Progenitor cell of endocrine pancreas (in vitro differentiated cells): ENCODE results near the gene RPS3. TPM values are rescaled to one million over a fixed set of nuclear protein-coding genes. Genes with fewer than 3 reads are reported as not detected.

Source experiments
- DNase-seq: peaks from one replicate; pipeline ENCODE4 v3.0.0; 2021; ENCODE audit warnings: low spot score; ENCODE audit not compliant: unreplicated experiment
- H3K27ac Mint-ChIP-seq: 2 replicates; pipeline ENCODE4 v1.8.0; 2021; ENCODE audit warnings: mild to moderate bottlenecking, moderate library complexity, mixed read lengths
- H3K27me3 Mint-ChIP-seq: 2 replicates; pipeline ENCODE4 v1.8.0; 2021; ENCODE audit warnings: mixed read lengths
- H3K36me3 Mint-ChIP-seq: 2 replicates; pipeline ENCODE4 v1.8.0; 2022; ENCODE audit warnings: mixed read lengths; ENCODE audit not compliant: insufficient read depth
- H3K4me1 Mint-ChIP-seq: 2 replicates; pipeline ENCODE4 v1.8.0; 2021; ENCODE audit warnings: low read depth, mixed read lengths
- H3K4me3 Mint-ChIP-seq: 2 replicates; pipeline ENCODE4 v1.8.0; 2021; ENCODE audit warnings: low read depth, mild to moderate bottlenecking, moderate library complexity, mixed read lengths
- H3K9me3 Mint-ChIP-seq: 2 replicates; pipeline ENCODE4 v1.8.0; 2021; ENCODE audit warnings: low read depth, mixed read lengths
- total RNA-seq: library from RNA; stranded (reverse); gene quantifications from 2 replicates; pipeline ENCODE4 v1.2.1, GENCODE V29; 2021
- TF ChIP-seq, protein P1 (sequence below): fragments of 200-600 bp; sonication (generic); IDR thresholded peaks from one replicate; pipeline ENCODE4 v1.5.0; 2021; ENCODE audit warnings: antibody characterized with exemption, mild to moderate bottlenecking; ENCODE audit not compliant: unreplicated experiment

RPS3 gene
- total RNA-seq, 1 donor from 2014 or later = 2,637 TPM

DNA sequence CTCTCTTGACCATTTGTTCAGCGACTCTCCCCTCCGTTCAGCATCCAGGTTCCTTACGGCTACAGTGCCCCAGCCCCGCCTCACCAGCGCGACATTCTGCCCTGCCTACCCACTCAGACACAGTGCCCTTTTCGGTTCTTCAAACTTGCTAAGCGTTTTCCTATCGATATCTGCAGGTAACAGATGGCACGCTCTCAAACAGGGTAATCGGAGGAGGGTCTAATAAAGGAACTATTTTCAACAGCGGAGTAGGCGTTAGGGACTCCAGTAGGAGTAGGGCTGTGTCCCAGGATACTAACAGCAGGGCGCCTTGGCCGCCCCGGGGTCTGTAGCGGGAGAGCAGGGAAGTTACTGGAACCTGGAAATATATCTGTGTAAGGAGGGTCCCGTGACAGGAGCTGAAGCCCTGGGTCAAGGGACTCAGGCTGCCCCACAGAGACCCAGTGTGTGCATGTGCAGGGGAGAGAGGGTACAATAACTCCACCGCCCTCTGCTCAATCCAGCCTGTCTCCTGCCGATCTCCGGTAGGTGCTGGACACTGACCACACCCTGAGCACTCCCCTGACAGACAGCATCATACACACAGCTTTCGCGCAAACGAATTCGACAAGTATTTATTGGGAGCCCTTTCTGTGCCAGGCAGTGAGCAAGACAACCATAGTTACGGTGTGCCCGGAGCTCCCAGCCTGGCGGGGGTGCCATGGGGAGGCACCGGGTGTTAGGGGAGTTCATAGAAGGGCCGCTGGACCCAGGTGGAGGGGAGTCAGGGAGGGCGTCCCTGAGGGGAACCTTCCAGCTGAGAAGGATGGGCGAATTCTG, 31.6 kb downstream of the RPS3 start:
- peak overlapping the region; percentile 87 for H3K27ac Mint-ChIP-seq

DNA sequence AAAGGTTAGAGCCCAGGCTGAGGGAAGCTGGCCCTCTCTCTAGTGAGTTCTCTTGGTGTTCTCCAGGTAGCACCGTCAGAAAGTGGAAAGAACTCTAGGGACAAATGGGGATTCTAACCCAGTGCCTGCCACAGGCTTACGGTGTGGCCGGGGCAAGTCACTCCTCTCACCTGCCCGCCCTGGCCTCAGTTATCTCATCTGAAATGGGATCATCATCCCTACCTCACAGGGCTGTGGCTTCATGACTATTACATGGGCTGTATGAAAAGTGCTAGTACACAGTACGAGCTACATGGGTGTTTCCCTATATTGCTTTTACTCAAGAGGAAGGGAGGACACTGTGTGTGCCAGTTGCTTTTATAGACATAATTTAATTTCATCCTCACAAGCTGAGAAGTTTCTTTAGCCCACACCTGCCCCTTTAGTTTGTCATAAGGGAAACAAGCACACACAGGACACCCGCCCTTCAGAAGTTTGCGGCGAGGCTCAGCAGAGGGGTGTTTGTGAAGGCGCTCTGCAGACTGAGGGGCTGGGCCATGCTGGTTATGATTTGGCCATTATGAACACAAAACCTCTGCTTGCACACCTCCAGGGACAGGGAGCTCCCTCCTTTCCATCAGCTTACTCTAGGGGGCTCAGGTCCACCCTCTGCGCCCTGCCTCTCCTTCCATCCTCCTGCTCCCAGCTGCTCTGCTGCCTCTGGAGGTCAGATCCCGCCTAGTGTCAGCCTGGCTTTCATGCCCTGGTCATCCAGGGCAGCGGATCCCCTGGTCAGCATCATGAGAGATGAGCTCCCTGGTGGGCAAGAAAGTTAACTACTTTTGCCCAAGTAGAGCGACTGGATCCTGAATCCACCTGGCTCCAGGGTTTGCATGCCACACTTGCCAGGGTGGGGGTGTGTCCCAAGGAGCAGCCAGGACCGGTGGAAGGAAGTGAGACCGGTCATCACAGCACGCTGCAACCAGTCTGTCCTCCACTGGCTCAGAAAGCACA, 32.5 kb downstream of the RPS3 start:
- peaks cover 9% of the 10 kb centered on the region for H3K9me3 Mint-ChIP-seq
- peaks cover 4% of the 10 kb centered on the region for H3K36me3 Mint-ChIP-seq
- TF ChIP-seq, protein P1, sequence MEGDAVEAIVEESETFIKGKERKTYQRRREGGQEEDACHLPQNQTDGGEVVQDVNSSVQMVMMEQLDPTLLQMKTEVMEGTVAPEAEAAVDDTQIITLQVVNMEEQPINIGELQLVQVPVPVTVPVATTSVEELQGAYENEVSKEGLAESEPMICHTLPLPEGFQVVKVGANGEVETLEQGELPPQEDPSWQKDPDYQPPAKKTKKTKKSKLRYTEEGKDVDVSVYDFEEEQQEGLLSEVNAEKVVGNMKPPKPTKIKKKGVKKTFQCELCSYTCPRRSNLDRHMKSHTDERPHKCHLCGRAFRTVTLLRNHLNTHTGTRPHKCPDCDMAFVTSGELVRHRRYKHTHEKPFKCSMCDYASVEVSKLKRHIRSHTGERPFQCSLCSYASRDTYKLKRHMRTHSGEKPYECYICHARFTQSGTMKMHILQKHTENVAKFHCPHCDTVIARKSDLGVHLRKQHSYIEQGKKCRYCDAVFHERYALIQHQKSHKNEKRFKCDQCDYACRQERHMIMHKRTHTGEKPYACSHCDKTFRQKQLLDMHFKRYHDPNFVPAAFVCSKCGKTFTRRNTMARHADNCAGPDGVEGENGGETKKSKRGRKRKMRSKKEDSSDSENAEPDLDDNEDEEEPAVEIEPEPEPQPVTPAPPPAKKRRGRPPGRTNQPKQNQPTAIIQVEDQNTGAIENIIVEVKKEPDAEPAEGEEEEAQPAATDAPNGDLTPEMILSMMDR = no peak
- peaks cover 2% of the 10 kb centered on the region for H3K4me1 Mint-ChIP-seq
- no peak overlapping the region for H3K4me3 Mint-ChIP-seq
- no peak for DNase-seq
- H3K27me3 Mint-ChIP-seq = peaks cover 65% of the 10 kb centered on the region
- no peak overlapping the region for H3K27ac Mint-ChIP-seq

More for the DNA sequence above, 31.6 kb downstream of the RPS3 start:
- H3K4me3 Mint-ChIP-seq = peak overlapping the region; percentile 60
- H3K36me3 Mint-ChIP-seq = peaks cover 6% of the 10 kb centered on the region
- TF ChIP-seq, protein P1 = no peak
- H3K9me3 Mint-ChIP-seq = peaks cover 9% of the 10 kb centered on the region
- peaks cover 69% of the 10 kb centered on the region for H3K27me3 Mint-ChIP-seq
- no peak for DNase-seq
- peaks cover 2% of the 10 kb centered on the region for H3K4me1 Mint-ChIP-seq

DNA sequence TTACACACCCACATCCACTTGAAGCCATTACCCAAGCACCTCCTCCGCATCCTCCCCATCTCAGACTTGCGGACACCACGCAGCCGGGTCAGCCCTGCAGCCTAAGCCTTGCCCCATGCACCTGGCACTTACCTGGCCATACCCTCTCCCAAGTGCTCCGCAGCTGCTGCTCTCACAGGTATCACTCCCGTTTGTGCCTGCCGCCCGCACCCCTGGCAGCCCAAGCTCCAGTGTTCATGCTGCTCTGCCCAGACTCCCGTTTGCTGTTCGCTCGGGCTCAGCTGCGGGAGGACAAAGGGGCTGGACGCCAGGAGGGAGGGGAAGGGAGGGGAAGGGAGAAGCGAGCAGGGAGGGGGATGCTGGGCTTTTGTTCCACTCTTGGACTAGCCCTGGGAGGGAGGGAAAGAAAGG, 33.6 kb downstream of the RPS3 start, which contains the start of gene KLHL35:
TSS of gene KLHL35 (minus strand) at position 293 of the 411 bp plus-strand sequence. CDS start 2,574 bp downstream, outside the sequence.
- Mint-ChIP-seq H3K36me3 (peaks cover 4% of the 10 kb centered on the region), H3K4me1 (peaks cover 2% of the 10 kb centered on the region), H3K27ac (peak within 1 kb of the TSS; percentile 87), H3K9me3 (peaks cover 9% of the 10 kb centered on the region), H3K27me3 (peaks cover 61% of the 10 kb centered on the region), H3K4me3 (no peak within 1 kb of the TSS)
- TF ChIP-seq, protein P1 = no peak
- DNase-seq = no peak

GRCh38 chr11:75433443-75433842, 34.1 kb downstream of the RPS3 start:
- Mint-ChIP-seq H3K36me3 (peaks cover 4% of the 10 kb centered on the region), H3K4me1 (peaks cover 2% of the 10 kb centered on the region), H3K9me3 (peaks cover 9% of the 10 kb centered on the region), H3K27ac (peak overlapping the region; percentile 87), H3K27me3 (peaks cover 56% of the 10 kb centered on the region), H3K4me3 (no peak overlapping the region)
- DNase-seq = no peak
- TF ChIP-seq, protein P1 = no peak

GRCh38 chr11:75434051-75434450, 34.7 kb downstream of the RPS3 start:
- Mint-ChIP-seq H3K27me3 (peaks cover 56% of the 10 kb centered on the region), H3K36me3 (peaks cover 2% of the 10 kb centered on the region), H3K9me3 (peaks cover 4% of the 10 kb centered on the region), H3K4me1 (peaks cover 2% of the 10 kb centered on the region), H3K4me3 (no peak overlapping the region), H3K27ac (no peak overlapping the region)
- TF ChIP-seq, protein P1 = no peak
- no peak for DNase-seq
